CD4-positive, alpha-beta T cell treated with Interleukin-17A for 4 hours (primary cell): ENCODE data around the gene LRP3.

Experiments used
- DNase-seq: peaks from one replicate; pipeline ENCODE4 v3.0.0-alpha.2; 2020; ENCODE audit warnings: mixed read lengths

The LRP3 gene

DNA sequence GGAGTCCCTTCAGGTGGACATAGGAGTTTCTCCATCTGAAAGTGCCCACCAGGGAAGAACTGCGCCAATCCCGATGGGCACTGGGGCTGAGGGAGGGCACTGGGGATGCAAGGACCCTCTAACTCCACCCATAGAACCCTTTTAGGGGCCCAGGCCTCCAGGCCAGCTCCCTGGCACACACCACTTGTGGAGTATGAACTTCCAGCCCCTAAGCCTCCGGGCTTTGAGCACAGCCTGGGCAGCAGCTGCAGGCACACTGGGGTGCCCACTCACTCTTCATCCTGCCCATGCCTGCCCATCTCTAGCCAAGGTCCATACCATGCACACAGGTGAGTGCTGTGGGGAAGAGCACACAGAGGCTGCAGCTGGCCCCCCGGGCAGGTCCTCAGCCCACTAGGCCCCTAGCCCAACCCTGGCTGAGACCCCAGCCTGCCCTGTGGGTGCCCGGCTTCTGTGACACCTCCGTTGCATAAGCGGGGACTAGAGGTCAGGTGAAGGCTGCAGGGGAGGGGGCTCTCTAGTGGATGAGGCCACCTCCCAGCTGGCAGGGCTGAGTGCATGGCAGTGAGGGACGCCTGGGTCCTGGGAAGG lies 46.1 kb downstream of the LRP3 start:
- no peak for DNase-seq

DNA sequence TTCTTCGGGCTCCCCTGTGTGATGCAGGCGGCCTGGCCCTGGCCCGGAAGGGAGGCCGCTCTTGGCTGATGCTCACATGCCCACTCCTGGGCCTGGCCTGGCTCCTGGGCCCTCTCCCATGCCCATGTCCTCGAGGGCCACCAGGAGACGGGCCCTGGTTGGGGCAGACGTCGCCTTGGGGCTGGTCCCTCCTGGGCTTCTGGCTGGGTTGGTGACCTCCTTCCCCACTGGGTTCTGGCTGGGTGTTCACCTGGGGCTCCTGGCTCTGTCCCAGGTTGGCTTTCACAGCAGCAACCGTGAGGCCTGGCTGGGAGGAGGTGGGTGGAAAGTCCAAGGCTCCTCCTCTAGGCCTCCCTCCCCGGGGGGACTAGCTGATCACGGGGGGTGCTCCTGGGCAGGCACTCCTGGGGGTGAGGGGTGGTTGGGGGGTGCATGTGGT lies 47.0 kb downstream of the LRP3 start:
- no peak for DNase-seq

DNA sequence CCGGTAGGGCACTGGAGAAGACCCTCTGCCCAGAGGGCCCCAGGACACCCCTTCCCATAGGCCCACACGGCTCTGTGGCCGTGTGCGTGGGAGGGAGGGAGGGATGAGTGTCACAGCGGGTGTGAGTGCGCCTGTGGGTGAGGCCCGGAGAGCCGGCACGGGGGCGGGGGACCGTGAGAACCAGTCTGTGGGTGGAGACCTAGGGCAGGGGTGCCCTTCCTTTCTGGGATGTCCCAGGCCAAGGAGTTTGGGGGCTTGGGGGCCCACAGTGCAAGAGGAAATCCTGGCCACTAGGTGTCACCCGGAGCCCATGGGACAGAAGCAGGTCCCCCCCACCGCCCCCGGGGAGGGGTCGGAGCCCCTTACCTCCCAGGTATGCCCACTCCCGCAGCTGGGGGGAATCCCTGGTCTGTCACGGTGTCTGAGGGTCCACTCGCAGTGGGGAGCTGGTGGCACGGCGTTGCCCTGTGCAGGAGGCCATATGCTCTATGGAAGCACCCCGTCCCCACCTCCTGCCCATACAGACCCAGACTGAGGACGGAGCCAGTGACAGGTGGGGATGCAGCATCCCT lies 47.5 kb downstream of the LRP3 start:
- DNase-seq: peak; percentile 41

DNA sequence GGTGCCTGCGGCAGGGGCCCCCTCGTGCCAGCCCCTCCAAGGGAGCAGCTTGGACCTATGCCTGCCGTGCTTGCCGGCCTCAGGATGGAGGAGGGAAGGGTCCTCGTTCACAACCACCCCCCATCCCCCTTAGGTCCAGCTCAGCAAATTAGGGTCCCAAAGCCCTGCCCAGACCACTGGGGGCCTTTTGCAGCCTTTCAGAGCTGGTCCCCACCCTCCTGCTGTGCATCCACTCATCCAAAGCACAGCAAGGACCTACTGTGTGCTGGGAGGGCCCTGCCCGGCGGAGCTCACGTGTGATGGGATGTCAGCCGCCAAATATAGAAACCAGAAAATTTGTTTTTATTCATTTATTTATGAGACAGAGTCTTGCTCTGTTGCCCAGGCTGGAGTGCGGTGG lies 48.0 kb downstream of the LRP3 start:
- no peak for DNase-seq

DNA sequence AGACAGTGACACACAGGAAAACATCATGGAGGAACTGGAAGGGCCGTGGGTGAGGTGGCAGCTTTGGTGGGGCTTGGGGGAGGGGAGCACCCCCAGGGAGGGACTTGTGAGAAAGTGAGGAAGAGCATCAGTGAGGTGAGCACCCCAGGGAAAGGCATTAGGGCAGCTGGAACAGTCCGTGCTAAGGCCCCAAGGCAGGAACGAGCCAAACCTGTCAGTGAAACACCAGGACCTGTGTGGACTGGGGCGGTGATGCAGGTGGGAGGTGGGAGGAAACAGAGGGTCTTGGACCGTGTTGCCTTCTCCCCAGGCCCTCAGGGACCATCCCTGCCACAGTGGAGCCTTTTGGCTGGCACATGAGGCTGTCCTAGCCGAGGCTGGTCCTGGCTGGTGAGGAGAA lies 48.8 kb downstream of the LRP3 start:
- DNase-seq: no peak

DNA sequence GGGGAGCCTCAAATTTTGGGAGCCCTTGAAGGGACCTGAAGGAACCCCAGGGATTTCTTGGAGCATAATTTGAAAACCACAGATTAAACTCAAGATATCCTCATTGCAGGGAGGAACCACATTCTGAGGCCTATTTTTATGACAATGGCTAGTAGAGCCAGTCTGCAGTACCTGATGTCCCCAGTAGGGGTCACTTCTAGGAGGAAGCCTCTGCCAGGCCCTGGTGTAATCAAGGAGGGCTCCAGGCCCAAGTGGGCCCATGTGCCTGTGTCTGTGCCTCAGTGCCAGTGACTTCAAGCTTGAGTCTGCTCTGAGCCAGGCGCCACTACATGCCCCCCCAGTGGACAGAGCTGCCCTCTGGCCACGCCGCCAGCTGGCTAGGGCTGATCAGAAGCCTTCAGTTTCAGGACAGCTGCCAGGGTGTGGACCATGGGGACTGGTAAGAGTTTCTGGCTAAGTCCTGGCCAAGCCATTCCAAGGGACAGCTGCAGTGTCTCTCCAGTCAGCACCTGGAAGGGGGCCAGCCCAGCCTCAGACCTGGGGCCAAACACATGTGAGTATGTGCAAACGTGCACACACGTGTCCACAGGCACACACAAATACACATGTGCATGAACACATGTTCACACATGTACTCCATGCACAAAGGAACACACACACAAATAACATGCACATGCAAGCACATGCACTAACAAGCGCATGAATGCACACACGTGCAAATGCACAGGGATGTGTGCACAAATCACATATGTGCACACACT lies 52.0 kb downstream of the LRP3 start:
- DNase-seq: no peak

DNA sequence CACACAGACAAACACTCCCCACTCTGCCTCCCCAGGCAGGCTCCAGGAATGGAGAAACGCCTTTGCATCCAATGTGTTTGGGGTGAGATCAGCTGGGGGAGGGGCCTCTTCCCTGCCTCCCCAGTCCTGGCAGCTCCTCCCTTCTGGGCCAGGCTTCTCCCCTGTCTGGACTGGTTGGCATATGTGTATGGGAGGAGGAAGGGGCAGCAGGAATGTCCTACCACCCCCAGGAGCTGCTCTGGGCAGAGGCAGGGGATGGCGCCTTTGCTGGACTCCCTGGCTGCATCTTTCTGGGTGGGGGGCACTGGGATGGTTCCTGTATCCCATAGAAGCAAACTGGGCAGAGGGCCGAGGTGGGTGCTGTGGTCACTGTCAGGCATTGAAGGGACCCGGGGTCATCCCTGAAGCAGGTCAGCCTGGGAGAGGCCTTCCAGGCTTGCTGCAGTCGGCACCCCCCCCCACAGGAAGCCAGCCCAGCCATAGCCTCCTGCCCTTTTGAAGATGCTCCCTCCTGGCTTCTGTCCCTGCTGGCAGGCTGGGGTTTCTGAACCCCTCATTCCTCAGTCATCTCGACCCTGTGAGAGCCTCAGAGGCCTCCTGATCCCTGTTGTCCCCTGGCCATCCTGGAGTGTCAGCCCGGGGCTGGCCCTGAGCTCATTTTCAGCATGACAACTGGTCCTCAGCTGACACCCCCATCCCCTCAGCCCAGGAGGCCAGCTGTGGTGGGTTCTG lies 52.7 kb downstream of the LRP3 start:
- DNase-seq: no peak

DNA sequence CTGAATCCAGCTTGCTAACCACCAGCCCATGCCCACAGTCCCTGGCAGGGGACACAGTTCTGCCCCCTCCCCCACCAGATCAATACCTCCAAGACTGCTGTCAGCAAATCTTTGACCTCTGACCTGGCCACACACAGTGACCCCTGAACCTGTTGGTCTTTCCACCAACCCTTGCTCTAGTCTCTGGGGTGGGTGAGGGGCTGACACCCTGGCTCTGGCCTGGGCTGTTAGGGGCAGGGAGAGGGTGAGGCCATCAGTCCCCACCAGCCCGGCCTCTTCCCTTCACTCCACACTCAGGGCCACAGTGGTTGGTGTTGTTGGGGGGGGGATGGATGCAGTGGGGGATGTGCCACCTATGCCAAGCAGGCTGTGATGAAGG lies 53.3 kb downstream of the LRP3 start:
- DNase-seq: no peak

DNA sequence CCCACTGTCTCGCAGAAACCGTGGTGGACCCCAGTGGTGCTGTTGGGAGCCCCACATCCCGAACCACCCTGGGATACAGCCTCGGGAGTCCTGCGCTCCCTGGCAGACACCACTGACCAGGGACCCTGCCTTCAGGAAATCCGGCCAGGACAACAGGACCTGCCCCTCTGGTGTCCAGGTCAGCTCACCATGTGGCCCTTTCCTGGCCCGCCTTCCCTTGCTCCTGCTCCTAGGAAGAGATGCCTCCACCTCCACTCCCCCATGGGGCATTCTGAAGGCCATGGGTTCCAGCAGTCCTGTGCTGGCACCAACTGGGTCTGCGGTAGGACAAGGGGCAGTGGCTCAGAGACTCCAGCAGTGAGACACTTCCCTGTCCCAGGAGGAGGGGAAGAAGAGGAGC lies 54.0 kb downstream of the LRP3 start:
- DNase-seq: no peak

DNA sequence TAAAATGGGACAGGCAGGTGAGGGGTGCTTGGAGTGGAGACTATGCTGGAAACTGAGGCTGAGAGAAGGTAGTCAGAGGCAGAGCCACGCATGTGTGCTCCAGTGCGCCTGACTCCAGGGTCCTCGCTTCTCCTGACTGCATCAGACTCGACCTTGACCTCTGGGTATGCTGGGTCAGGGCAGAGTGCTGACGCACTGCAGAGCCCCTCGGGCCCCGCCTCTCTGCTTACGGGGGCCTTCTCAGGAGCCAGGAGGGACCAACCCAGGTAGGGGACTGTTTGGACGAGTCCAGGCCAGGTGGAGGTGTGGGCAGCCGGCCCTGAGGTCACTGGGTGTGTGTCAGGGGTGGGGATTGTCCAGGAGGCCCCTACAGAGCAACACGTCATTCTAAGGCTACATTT lies 54.4 kb downstream of the LRP3 start:
- DNase-seq: no peak

DNA sequence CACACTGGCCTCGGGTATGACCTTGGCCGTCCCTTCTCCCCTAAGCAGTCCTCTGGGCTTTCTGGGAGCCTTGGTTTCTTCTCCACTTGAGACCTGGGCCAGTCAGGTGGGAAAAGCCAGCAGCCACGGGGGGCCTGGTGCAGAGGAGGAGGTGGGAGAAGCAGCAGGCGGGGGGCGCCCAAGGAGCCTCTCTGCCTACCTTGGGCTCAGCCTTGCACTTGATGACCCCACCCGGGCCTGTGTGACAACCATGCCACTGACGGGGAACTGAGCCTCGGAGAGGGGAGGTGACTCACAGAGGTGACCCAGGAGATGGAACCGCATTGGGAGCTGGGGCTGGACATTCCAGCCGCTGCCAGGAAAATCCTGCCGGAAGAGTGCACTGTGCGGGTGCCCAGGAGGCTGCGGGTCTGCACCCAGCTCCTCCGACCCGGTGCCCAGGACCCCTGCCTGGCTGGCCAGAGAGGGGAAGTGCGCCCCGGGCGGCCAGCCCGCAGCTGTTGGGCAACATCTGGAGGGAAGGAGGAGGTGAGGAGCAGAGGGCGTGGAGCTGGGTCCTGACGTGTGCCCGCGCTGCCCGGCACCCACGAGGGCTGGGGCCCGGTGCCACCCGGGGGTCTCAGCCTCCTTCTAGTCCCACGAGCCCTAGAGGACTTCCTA lies 55.0 kb downstream of the LRP3 start:
- no peak for DNase-seq

DNA sequence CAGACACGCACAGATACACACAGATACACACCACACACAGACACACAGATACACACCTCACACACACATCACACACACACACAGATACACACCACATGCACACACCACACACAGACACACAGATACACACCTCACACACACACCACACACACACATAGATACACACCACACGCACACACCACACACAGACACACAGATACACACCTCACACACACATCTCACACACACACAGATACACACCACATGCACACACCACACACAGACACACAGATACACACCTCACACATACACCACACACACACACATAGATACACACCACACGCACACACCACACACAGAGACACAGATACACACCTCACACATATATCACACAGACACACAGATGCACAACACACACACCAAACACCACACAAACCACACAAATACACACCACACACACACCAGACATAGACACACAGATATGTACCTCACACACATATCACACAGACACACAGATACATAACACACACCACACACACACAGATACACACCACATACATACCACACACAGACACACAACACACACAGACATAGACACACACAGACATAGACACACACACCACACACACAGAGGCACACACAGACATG lies 55.7 kb downstream of the LRP3 start:
- no peak for DNase-seq

DNA sequence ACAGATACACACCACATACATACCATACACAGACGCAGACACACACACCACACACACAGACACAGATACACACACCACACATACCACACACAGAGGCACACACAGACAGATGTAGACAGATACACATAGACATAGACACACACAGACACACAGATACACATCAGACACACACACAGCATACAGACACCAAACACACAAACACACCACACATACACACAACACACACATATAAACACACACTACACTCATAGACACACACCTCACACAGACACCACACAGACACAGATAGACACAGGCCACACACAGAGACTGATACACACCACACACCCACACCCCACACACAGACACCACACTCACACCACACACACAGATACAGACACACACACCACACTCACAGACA lies 56.4 kb downstream of the LRP3 start:
- DNase-seq: no peak

DNA sequence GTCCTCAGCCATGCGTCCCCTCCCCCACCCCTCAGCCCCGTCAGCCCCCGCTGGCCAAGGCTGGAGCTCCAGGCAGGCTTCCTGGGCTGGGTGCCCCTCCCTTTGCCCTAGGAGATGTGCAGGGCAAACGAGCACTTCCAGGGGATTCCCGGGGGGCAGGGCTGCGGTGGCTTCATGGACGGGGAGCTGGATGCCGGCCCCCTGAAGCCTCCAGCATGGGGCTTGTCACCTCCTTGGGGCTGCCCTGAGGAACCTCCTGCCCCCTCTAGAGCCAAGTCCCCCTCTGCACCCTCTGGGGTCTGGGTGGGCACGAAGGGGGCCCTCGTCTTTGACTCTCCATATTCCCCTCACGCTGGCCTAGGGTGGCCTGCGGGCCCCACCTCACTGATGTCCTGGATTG lies 56.9 kb downstream of the LRP3 start:
- DNase-seq: no peak

DNA sequence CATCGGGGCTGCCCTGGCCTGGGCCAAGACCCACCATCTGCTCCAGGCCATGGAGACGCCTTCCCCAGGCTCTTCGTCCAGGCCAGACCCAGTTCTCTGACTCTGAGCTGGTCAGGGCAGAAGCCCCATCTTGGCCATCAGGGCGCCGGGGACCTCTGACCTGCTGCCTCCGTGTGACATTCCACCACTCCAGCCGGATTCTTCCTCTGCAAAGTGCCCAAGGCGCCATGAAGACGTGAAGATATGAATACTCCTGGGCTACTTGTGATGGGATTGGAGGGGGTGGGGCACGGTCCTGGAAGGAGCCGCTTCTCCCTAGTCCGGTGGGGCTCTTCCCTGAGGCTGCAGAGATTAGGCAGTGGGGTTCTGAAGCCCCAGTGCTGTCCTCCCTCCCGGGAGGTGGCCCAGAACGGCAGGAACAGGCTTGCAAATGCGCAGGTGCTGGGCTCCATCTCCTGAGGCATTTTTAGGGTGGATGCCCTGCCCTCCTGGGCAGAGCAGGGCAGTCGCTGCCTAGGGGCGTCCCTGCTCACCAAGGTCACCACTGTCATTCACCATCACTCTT lies 57.5 kb downstream of the LRP3 start:
- no peak for DNase-seq

DNA sequence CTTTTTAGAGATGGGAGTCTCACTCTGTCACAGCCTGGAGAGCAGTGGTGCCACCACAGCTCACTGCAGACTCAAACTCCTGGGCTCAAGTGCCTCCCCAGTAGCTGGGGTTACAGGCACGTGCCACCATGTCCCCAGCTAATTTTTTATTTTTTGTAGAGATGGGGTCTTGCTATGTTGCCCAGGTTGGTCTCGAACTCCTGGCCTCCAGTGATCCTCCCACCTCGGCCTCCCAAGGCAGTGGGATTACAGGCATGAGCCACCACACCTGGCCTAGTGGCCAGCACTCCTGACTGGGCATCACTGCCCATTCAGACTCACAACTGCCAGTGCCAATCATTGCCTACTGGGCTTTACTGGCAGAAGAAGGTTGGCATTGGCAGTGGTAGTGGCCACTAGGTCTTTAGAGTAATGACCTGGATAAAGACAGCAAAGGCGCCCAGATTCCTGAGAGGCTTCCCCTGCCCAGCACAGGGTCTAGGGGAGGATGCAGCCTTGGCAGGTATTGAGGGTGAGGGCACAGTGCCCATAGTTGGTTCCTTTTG lies 58.4 kb downstream of the LRP3 start:
- DNase-seq: no peak

DNA sequence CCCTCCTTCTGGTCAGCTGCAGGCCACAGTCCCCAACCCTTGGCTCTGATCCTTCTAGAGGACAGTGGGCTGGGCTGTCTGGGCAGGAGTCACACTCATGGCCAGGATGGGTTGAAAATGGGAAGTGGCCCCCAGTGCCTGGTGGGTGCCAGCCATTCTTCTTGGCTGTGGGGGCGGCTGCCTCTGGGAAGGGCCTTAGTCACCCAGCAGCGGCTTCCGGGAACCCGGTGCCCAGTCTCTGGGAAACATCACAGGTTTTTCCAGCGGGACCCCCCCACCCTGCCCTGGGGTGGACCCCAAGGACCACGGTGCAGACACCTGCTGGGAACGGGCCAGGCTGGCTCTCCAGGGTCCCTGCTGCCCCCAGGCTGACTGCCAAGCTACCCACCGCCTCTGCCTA lies 58.8 kb downstream of the LRP3 start:
- no peak for DNase-seq

DNA sequence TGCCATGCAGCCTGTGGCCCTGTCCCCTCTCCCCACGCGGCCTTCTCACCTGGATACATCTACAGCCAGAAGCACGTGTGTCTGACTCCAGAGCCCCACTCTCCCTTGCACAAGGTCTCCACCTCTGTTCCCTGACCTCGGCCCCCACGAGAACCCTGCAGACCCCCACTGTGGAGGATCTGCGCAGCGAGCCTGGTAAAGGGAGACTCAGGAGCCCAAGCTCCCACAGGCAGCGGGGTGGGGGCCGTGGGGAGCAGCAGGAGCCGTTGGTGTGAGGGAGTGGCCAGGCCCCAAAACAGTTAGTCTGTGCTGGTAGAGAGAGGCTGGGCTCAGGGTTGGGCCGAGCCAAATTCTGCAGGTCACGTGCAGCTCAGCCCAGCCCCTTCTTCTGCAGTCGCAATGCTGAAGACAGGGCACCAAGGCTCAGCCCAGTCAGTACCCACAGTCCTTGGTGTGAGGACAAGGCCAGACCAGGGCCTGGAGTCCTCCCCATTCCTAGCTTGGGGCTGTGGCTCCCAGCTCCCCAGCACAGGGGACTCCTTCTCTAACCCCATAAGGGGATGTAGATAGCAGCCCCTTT lies 60.2 kb downstream of the LRP3 start:
- DNase-seq: no peak

DNA sequence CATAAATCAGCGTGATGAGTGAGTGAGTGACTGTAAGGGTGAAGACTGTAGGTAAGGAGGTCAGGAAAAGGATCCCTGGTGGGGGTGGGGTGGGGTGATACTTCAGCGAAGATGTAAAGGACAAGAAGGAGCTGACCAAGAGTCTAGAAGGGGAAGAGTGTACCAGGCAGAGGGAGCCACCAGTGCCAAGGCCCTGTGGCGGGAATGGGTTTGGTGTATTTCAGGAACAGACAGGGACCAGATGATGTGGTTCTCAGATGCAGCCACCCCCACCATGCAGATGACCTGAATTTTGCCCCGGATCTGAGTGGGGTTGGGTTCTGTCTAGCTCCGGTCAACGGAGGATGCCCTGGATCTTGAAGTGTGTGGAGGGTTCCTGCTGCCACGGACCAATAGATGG lies 61.7 kb downstream of the LRP3 start:
- no peak for DNase-seq

DNA sequence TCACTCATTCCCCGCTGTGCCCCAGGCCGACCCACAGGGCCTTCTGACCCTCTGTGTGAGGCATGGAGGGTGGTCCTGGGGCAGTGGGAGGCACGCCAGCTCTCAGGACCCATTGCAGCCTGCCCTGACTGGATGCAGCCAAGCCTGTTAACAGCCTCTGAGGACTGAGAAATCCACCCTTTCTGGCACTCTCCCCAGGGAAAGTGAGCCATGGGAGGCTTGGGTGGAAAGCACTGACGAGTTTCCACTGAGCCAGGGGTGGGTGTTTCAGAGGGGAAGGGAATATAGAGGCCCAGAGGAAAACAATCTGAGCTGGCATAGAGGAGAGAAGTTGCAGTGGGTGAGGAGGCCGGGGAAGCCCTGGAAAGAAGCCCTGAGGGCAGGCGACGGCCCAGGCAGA lies 62.1 kb downstream of the LRP3 start:
- no peak for DNase-seq

DNA sequence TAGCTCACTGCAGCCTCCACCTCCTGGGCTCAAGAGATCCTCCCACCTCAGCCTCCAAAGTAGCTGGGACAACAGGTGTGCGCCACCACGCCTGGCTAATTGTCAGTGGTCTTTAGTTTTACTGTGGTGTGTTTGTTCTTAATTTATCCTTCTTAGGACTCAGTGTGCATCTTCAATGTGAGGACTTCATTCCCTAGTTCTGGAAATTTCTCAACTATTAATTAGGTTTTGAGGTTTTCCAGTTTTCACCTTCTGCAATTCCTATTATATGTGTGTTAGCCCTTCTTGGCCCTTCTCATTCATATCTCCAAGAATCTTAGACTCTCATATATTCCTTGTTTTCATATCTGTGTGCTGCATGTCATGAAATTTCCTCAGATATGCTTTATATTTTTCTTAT lies 63.7 kb downstream of the LRP3 start:
- DNase-seq: no peak
